Cardiac fibroblast (primary cell): ENCODE measurements around the gene CHRM1.

Experiments used
- DNase-seq, 2 donors: peaks; one replicate each; pipeline versions ENCODE4 v3.0.0 to v3.0.0-alpha.2; 2010; ENCODE audit warnings: low read depth in 2 of 2
- H3K4me3 ChIP-seq, 2 donors: replicated peaks in 1 of 2; 1 replicate in 1 of 2; 2 replicates in 1 of 2; pipeline ENCODE4 v1.5.1; 2011; ENCODE audit warnings: low read depth in 2 of 2, low read length in 2 of 2, mild to moderate bottlenecking in 2 of 2, moderate library complexity in 1 of 2
- TF ChIP-seq, protein P1 (sequence below): IDR thresholded peaks from one replicate; pipeline ENCODE4 v1.5.1; 2011; ENCODE audit warnings: low read depth, mild to moderate bottlenecking, low read length, inconsistent platforms

CHRM1 gene

DNA sequence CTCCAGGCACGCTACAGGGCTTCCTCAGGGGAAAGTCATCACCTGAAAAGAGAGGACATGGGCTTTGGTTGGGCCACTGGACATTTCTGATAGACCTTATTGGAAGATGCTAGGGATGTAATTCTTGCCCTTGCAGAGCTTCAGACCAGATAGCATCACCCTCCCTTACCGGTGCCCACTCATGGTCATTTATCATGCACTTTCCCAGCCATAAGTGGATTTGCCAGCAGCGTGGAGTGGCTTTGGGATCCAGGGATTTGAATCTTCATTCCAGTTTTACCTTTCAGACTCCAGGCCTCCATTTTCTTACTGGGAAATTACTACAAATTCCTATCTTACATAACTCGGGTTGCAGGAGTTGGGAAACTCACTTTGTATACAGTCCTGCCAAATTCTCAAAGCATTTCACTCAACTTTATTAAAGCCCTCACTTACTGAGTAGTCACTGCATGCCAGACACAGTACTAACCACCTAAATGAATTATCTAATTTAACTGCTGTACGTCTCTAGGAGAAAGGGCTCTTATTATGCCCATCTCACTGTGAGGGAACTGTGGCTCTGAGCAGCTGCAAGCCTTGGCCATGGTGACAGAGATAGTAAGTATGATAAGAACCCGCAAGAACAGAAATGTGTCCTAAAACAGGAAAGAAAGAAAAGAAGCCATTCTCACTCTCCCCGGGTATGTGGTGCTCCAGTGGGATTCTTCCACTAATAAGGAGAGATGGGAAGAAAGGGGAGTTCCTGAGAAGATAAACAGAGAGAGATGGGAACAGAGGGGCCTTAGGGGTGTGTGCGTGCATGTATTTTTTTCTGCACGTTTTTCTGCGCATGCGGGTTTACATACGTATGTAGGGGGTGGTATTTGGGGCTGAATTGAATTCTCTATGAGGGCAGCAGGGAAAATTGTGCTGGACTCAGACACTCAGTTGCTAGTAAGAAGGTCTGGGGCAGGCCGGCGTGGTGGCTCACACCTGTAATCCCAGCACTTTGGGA is 9.7 kb downstream of the CHRM1 start:
- TF ChIP-seq, protein P1, sequence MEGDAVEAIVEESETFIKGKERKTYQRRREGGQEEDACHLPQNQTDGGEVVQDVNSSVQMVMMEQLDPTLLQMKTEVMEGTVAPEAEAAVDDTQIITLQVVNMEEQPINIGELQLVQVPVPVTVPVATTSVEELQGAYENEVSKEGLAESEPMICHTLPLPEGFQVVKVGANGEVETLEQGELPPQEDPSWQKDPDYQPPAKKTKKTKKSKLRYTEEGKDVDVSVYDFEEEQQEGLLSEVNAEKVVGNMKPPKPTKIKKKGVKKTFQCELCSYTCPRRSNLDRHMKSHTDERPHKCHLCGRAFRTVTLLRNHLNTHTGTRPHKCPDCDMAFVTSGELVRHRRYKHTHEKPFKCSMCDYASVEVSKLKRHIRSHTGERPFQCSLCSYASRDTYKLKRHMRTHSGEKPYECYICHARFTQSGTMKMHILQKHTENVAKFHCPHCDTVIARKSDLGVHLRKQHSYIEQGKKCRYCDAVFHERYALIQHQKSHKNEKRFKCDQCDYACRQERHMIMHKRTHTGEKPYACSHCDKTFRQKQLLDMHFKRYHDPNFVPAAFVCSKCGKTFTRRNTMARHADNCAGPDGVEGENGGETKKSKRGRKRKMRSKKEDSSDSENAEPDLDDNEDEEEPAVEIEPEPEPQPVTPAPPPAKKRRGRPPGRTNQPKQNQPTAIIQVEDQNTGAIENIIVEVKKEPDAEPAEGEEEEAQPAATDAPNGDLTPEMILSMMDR, result no peak
- DNase-seq, result peak in 1 of 2 donors; percentile 25
- H3K4me3 ChIP-seq, result no peak overlapping the region

DNA sequence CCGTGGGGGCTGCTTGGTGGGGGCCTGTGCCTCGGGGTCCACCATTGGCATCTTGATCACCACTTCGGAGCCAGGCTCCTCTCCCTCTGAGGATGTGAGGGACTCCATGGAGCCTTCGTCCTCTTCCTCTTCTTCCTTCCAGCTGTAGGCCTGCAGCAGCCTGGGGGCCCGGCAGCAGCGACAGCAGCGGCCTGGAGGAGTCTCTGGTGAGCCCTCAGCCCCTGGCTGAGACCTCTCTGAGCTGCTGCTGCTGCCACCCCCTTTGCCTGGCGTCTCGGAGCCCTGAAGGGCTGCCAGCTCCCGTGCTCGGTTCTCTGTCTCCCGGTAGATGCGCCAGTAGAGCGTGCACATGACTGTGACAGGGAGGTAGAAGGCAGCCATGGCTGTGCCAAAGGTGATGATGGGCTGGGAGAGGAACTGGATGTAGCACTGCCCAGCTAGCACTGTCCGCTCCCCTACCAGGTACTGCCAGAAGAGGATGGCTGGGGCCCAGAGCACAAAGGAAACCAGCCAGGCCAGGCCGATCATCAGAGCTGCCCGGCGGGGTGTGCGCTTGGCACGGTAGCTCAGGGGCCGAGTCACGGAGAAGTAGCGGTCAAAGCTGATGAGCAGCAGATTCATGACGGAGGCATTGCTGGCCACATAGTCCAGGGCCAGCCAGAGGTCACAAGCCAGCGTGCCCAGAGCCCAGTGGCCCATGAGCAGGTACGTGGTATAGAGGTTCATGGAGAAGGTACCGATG is 10.9 kb downstream of the CHRM1 start:
- DNase-seq, result no peak
- H3K4me3 ChIP-seq, result no peak overlapping the region
- TF ChIP-seq, protein P1, result no peak

DNA sequence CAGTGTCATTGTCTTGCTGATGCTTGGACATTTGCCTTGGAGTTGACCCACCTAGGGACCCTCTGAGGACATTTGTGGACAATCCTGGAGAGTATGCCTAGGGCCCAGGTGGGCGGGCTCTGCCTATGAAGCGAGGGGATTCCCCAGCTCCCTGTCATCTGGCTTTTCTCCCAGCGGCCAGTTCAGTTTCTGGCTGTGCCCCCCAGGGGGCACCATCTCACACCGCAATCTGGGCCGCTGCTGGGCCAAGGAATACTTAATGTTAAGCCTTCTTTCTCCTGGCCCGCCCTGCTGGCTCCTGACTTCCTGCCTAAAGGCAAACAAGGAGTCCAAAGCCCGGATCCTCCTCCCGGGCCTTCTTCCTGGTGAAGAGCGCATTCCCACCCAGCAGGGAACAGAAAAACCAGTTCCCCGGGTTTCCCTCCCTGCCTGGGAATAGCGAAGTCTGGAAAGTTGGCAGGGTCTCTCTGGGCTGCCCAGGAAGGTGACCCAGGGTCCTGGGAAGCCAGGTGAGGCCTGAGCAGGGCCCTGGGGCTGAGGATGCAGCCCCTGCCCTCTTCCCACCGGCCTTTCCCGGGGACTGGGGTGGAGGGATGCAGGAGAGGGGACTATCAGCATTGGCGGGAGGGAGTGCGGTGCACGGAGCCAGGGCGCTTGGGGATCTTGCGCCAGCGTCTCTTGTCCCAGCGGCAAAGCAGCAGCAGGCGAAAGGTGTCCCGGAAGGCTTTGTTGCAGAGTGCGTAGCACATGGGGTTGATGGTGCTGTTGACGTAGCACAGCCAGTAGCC is 11.9 kb downstream of the CHRM1 start:
- peak; percentile 68 to 80 for DNase-seq
- H3K4me3 ChIP-seq, result no peak overlapping the region
- TF ChIP-seq, protein P1, result peak; percentile 58

- no peak for DNase-seq
- H3K4me3 ChIP-seq, result no peak overlapping the region
- TF ChIP-seq, protein P1, result no peak
Measured at GRCh38 chr11:62908468-62909072, 12.6 kb downstream of the CHRM1 start.

DNA sequence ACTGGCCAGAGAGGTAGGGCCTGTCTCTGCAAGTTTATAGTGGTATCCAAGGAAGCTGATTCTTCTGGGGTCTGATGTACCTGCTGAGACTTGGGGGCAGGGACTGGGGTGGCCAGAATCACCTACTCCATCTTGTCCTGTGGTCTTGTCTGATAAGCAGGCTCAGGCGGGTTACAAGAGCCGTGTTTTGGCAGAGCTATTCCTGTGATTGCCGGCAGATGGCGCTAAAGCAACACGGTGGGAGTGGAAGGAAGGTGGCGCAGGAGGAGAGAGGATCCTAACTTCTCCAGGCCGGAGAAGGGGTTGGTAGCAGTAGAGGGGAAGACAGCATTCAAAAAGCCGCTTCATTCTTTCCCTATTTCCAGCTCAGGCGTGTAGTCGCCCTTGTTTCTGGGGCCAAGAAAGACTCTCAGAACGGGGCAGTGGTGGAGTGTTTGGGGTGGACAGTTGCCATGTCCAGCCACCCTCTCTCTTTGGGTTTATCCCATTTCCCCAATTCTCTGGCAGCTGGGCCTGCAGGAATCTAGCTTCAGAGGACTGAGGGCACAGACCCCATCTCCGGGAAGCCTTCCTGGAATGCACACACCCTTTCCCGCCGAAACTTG is 15.1 kb downstream of the CHRM1 start:
- peak; percentile 85 to 86 for DNase-seq
- TF ChIP-seq, protein P1, result peak; percentile 99
- no peak overlapping the region for H3K4me3 ChIP-seq
